LoVo (cell line): ENCODE results near the gene TCERG1.

Source experiments
- DNase-seq: peaks from one replicate; pipeline ENCODE4 v3.0.0-alpha.2; 2016; ENCODE audit warnings: low spot score

TCERG1 gene

GRCh38 chr5:146446861-146447733 is at the start of gene TCERG1:
TSS of gene TCERG1 (plus strand) at chr5:146447333. CDS start at chr5:146447350, 17 bp downstream.
- peak; percentile 100 for DNase-seq

GRCh38 chr5:146398826-146399225 is 48.3 kb upstream of the TCERG1 start:
- no peak for DNase-seq

GRCh38 chr5:146399481-146399880 is 47.7 kb upstream of the TCERG1 start:
- no peak for DNase-seq

- DNase-seq, result no peak
These were observed 46.9 kb upstream of the TCERG1 start for GRCh38 chr5:146400201-146400600.

- DNase-seq, result no peak
These were observed 46.1 kb upstream of the TCERG1 start for GRCh38 chr5:146401021-146401420.

GRCh38 chr5:146402949-146403348 is 44.2 kb upstream of the TCERG1 start:
- DNase-seq, result no peak

- DNase-seq, result no peak
These were observed 38.0 kb upstream of the TCERG1 start for GRCh38 chr5:146409054-146409671.

GRCh38 chr5:146410272-146410671 is 36.9 kb upstream of the TCERG1 start:
- DNase-seq, result no peak

- DNase-seq, result no peak
These were observed 27.4 kb upstream of the TCERG1 start for GRCh38 chr5:146419696-146420095.

- no peak for DNase-seq
These were observed 22.1 kb upstream of the TCERG1 start for GRCh38 chr5:146425023-146425422.

- no peak for DNase-seq
These were observed 20.8 kb upstream of the TCERG1 start for GRCh38 chr5:146426305-146426704.

- peak; percentile 72 for DNase-seq
These were observed 20.1 kb upstream of the TCERG1 start for GRCh38 chr5:146426853-146427618.

GRCh38 chr5:146427619-146427997 is 19.5 kb upstream of the TCERG1 start:
- DNase-seq, result no peak

- DNase-seq, result peak; percentile 66
These were observed 18.5 kb upstream of the TCERG1 start for GRCh38 chr5:146428658-146429057.

- no peak for DNase-seq
These were observed 6.8 kb upstream of the TCERG1 start for GRCh38 chr5:146440353-146440752.

- no peak for DNase-seq
These were observed 6.2 kb upstream of the TCERG1 start for GRCh38 chr5:146440870-146441495.

- DNase-seq, result no peak
These were observed 5.2 kb upstream of the TCERG1 start for GRCh38 chr5:146441896-146442295.

- peak; percentile 63 for DNase-seq
These were observed 724 bp downstream of the TCERG1 start for GRCh38 chr5:146447734-146448380.

- DNase-seq, result no peak
These were observed 1.8 kb downstream of the TCERG1 start for GRCh38 chr5:146448783-146449519.

- no peak for DNase-seq
These were observed 2.9 kb downstream of the TCERG1 start for GRCh38 chr5:146450002-146450401.

GRCh38 chr5:146451411-146451810 is 4.3 kb downstream of the TCERG1 start:
- no peak for DNase-seq
